GM23338 (cell line): Measurements from ENCODE around the gene AFF3. TPM values are rescaled to one million over a fixed set of nuclear protein-coding genes. Genes with fewer than 3 reads are reported as not detected.

ENCODE experiments used
- ATAC-seq: fragments of 200-7000 bp; cut with Tn5 transposase; 3 replicates; pipeline ENCODE4 v1.9.1; 2020
- DNase-seq: peaks from one replicate; pipeline ENCODE4 v3.0.0-alpha.2; 2015; ENCODE audit warnings: low spot score
- H2AFZ ChIP-seq: fragments of 200-600 bp; sonication (generic); 2 replicates; pipeline ENCODE4 v1.8.0; 2016; ENCODE audit warnings: antibody characterized with exemption, mild to moderate bottlenecking, moderate library complexity
- H3F3A ChIP-seq: fragments of 200-600 bp; sonication (generic); replicated peaks from 2 replicates; pipeline ENCODE4 v1.8.0; 2017; ENCODE audit warnings: antibody characterized with exemption, mixed run types, low read depth
- H3K27ac ChIP-seq: fragments of 200-600 bp; sonication (generic); 2 replicates; pipeline ENCODE4 v1.6.1; 2016; ENCODE audit warnings: low read depth
- H3K27me3 ChIP-seq: fragments of 200-600 bp; sonication (generic); 2 replicates; pipeline ENCODE4 v1.8.0; 2016; ENCODE audit warnings: mild to moderate bottlenecking, mixed run types, moderate library complexity; ENCODE audit not compliant: insufficient read depth
- H3K36me3 ChIP-seq: fragments of 200-600 bp; sonication (generic); 2 replicates; pipeline ENCODE4 v1.8.0; 2016; ENCODE audit warnings: mild to moderate bottlenecking; ENCODE audit not compliant: insufficient read depth
- H3K4me1 ChIP-seq: fragments of 200-600 bp; sonication (generic); 2 replicates; pipeline ENCODE4 v1.8.0; 2016; ENCODE audit warnings: mild to moderate bottlenecking, moderate library complexity; ENCODE audit not compliant: insufficient read depth
- H3K4me2 ChIP-seq: fragments of 200-600 bp; sonication (generic); 2 replicates; pipeline ENCODE4 v1.7.1; 2017; ENCODE audit warnings: mixed run types
- H3K4me3 ChIP-seq: fragments of 200-600 bp; sonication (generic); 2 replicates; pipeline ENCODE4 v1.6.1; 2016; ENCODE audit warnings: mixed run types
- H3K79me2 ChIP-seq: fragments of 200-600 bp; sonication (generic); replicated peaks from 2 replicates; pipeline ENCODE4 v1.8.0; 2017; ENCODE audit warnings: mild to moderate bottlenecking; ENCODE audit not compliant: insufficient read depth
- H3K9me2 ChIP-seq: fragments of 200-600 bp; sonication (generic); 2 replicates; pipeline ENCODE4 v1.8.0; 2017; ENCODE audit not compliant: insufficient read depth
- H4K20me1 ChIP-seq: fragments of 200-600 bp; sonication (generic); replicated peaks from 2 replicates; pipeline ENCODE4 v1.8.0; 2017; ENCODE audit warnings: mild to moderate bottlenecking; ENCODE audit not compliant: insufficient read depth
- H3K27ac Mint-ChIP-seq: 2 replicates; pipeline ENCODE4 v1.8.0; 2020; ENCODE audit warnings: inconsistent platforms, mild to moderate bottlenecking, moderate library complexity, mixed read lengths
- H3K27me3 Mint-ChIP-seq: 3 replicates; pipeline ENCODE4 v1.8.0; 2022; ENCODE audit warnings: low read depth, mild to moderate bottlenecking, moderate library complexity, mixed read lengths, inconsistent platforms; ENCODE audit not compliant: insufficient read depth, poor library complexity
- H3K36me3 Mint-ChIP-seq: 3 replicates; pipeline ENCODE4 v1.8.0; 2021; ENCODE audit warnings: low read depth, mild to moderate bottlenecking, inconsistent platforms, moderate library complexity, mixed read lengths
- H3K4me1 Mint-ChIP-seq: 3 replicates; pipeline ENCODE4 v1.8.0; 2020; ENCODE audit warnings: mild to moderate bottlenecking, inconsistent platforms, mixed read lengths
- H3K4me3 Mint-ChIP-seq: 3 replicates; pipeline ENCODE4 v1.8.0; 2021; ENCODE audit warnings: moderate library complexity, mild to moderate bottlenecking, inconsistent platforms, mixed read lengths
- H3K9me3 Mint-ChIP-seq: 3 replicates; pipeline ENCODE4 v1.8.0; 2020; ENCODE audit warnings: moderate library complexity, mild to moderate bottlenecking, inconsistent platforms, mixed read lengths
- CREB1 ChIP-seq: fragments of 250-450 bp; sonication (Bioruptor Pico); IDR thresholded peaks from 2 replicates; pipeline ENCODE4 v1.5.0; 2020; ENCODE audit warnings: low read depth, mild to moderate bottlenecking, moderate library complexity
- EZH2phosphoT487 ChIP-seq: fragments of 200-600 bp; sonication (generic); IDR thresholded peaks from one replicate; pipeline ENCODE4 v1.8.1; 2018; ENCODE audit warnings: antibody characterized with exemption; ENCODE audit not compliant: unreplicated experiment
- JUNB ChIP-seq: IDR thresholded peaks from one replicate; pipeline ENCODE4 v1.6.1; 2016; ENCODE audit warnings: antibody characterized with exemption; ENCODE audit not compliant: unreplicated experiment
- NANOG ChIP-seq: IDR thresholded peaks from 2 replicates; pipeline ENCODE4 v1.6.1; 2016; ENCODE audit warnings: antibody characterized with exemption, borderline replicate concordance
- POLR2AphosphoS5 ChIP-seq: IDR thresholded peaks from 2 replicates; pipeline ENCODE4 v1.6.1; 2016; ENCODE audit warnings: antibody characterized with exemption, low read depth
- STAT1 ChIP-seq: IDR thresholded peaks from one replicate; pipeline ENCODE4 v1.6.1; 2016; ENCODE audit warnings: antibody characterized with exemption; ENCODE audit not compliant: unreplicated experiment
- ZNF114 ChIP-seq: fragments of 250-450 bp; sonication (Bioruptor Pico); IDR thresholded peaks from 2 replicates; pipeline ENCODE4 v1.5.0; 2020; ENCODE audit warnings: mild to moderate bottlenecking, moderate library complexity
- ZNF331 ChIP-seq: fragments of 250-450 bp; sonication (Bioruptor Pico); IDR thresholded peaks from 2 replicates; pipeline ENCODE4 v1.5.0; 2020; ENCODE audit warnings: low read depth, mild to moderate bottlenecking, moderate library complexity
- polyA plus RNA-seq: library from polyadenylated mRNA; unstranded; fragments of >200 nt; fragmentation: Nextera tagmentation; extraction: Ambion mirVana; gene quantifications from 2 replicates; pipeline ENCODE4 v1.2.1, GENCODE V29; 2016
- total RNA-seq: library from RNA; depleted of rRNA; stranded (reverse); fragments of >200 nt; shearing (Covaris generic); gene quantifications from 2 replicates; pipeline ENCODE4 v1.2.3, GENCODE V29; 2014
- TF ChIP-seq, protein P1 (sequence below): fragments of 250-450 bp; sonication (Bioruptor Pico); IDR thresholded peaks from 2 replicates; pipeline ENCODE4 v1.5.0; 2020; ENCODE audit warnings: mild to moderate bottlenecking, moderate library complexity
- TF ChIP-seq, protein P2 (sequence below): IDR thresholded peaks from 2 replicates; pipeline ENCODE4 v1.6.1; 2016; ENCODE audit warnings: antibody characterized with exemption
- TF ChIP-seq, protein P3 (sequence below): IDR thresholded peaks from one replicate; pipeline ENCODE4 v1.6.1; 2018; ENCODE audit warnings: antibody characterized with exemption; ENCODE audit not compliant: unreplicated experiment
- TF ChIP-seq, protein P4 (sequence below), 2 experiments: fragments of 200-600 bp in 1 of 2; sonication (generic) in 1 of 2; conservative IDR thresholded peaks; 2 replicates each; pipeline versions ENCODE4 v1.5.1 to v1.6.1; 2016 to 2017; ENCODE audit warnings: antibody characterized with exemption in 2 of 2, low read depth in 2 of 2, mild to moderate bottlenecking in 2 of 2, moderate library complexity in 1 of 2

Gene AFF3
- total and polyA plus RNA-seq, 2 experiments from 2014 or later, result 0.73 to 1.4 TPM

DNA sequence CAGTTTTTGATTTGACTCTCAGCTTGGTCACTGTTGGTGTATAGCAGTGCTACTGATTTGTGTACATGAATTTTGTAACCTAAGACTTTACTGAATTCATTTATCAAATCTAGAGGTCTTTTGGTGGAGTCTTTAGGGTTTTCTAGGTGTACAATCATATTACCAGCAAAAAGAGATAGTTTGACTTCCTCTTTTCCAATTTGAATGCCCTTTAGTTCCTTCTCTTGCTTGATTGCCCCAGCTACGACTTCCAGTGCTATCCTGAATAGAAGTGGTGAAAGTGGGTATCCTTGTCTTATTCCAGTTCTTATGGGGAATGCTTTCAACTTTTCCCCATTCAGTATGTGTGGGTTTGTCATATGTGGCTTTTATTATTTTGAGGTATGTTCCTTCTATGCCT, 339.7 kb downstream of the AFF3 start:
- no peaks in the 10 kb centered on the region for H3K9me2 ChIP-seq
- no peak for ATAC-seq

More for the DNA sequence above, 339.7 kb downstream of the AFF3 start:
- Histone ChIP-seq H2AFZ (no peak overlapping the region), H3F3A (no peaks in the 10 kb centered on the region), H3K4me3 (no peak overlapping the region), H3K4me1 (no peaks in the 10 kb centered on the region), H3K27me3 (no peaks in the 10 kb centered on the region), H3K4me2 (no peak overlapping the region), H3K36me3 (no peaks in the 10 kb centered on the region), H4K20me1 (no peaks in the 10 kb centered on the region), H3K27ac (no peak overlapping the region), H3K79me2 (no peaks in the 10 kb centered on the region)
- H3K9me3 Mint-ChIP-seq, result peaks cover under 1% of the 10 kb centered on the region; the same call in 2 of the 3 replicates
- TF ChIP-seq ZNF114 (CRISPR knock-in tag) (no peak), JUNB (no peak), POLR2AphosphoS5 (no peak), ZNF331 (CRISPR knock-in tag) (no peak), NANOG (no peak), STAT1 (no peak), CREB1 (CRISPR knock-in tag) (no peak), EZH2phosphoT487 (no peak)
- TF ChIP-seq, protein P1, sequence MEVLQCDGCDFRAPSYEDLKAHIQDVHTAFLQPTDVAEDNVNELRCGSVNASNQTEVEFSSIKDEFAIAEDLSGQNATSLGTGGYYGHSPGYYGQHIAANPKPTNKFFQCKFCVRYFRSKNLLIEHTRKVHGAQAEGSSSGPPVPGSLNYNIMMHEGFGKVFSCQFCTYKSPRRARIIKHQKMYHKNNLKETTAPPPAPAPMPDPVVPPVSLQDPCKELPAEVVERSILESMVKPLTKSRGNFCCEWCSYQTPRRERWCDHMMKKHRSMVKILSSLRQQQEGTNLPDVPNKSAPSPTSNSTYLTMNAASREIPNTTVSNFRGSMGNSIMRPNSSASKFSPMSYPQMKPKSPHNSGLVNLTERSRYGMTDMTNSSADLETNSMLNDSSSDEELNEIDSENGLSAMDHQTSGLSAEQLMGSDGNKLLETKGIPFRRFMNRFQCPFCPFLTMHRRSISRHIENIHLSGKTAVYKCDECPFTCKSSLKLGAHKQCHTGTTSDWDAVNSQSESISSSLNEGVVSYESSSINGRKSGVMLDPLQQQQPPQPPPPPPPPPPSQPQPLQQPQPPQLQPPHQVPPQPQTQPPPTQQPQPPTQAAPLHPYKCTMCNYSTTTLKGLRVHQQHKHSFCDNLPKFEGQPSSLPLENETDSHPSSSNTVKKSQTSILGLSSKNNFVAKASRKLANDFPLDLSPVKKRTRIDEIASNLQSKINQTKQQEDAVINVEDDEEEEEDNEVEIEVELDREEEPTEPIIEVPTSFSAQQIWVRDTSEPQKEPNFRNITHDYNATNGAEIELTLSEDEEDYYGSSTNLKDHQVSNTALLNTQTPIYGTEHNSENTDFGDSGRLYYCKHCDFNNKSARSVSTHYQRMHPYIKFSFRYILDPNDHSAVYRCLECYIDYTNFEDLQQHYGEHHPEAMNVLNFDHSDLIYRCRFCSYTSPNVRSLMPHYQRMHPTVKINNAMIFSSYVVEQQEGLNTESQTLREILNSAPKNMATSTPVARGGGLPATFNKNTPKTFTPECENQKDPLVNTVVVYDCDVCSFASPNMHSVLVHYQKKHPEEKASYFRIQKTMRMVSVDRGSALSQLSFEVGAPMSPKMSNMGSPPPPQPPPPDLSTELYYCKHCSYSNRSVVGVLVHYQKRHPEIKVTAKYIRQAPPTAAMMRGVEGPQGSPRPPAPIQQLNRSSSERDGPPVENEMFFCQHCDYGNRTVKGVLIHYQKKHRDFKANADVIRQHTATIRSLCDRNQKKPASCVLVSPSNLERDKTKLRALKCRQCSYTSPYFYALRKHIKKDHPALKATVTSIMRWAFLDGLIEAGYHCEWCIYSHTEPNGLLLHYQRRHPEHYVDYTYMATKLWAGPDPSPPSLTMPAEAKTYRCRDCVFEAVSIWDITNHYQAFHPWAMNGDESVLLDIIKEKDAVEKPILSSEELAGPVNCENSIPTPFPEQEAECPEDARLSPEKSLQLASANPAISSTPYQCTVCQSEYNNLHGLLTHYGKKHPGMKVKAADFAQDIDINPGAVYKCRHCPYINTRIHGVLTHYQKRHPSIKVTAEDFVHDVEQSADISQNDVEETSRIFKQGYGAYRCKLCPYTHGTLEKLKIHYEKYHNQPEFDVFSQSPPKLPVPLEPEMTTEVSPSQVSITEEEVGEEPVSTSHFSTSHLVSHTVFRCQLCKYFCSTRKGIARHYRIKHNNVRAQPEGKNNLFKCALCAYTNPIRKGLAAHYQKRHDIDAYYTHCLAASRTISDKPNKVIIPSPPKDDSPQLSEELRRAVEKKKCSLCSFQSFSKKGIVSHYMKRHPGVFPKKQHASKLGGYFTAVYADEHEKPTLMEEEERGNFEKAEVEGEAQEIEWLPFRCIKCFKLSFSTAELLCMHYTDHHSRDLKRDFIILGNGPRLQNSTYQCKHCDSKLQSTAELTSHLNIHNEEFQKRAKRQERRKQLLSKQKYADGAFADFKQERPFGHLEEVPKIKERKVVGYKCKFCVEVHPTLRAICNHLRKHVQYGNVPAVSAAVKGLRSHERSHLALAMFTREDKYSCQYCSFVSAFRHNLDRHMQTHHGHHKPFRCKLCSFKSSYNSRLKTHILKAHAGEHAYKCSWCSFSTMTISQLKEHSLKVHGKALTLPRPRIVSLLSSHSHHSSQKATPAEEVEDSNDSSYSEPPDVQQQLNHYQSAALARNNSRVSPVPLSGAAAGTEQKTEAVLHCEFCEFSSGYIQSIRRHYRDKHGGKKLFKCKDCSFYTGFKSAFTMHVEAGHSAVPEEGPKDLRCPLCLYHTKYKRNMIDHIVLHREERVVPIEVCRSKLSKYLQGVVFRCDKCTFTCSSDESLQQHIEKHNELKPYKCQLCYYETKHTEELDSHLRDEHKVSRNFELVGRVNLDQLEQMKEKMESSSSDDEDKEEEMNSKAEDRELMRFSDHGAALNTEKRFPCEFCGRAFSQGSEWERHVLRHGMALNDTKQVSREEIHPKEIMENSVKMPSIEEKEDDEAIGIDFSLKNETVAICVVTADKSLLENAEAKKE (CRISPR knock-in tag), result no peak
- TF ChIP-seq, protein P2, sequence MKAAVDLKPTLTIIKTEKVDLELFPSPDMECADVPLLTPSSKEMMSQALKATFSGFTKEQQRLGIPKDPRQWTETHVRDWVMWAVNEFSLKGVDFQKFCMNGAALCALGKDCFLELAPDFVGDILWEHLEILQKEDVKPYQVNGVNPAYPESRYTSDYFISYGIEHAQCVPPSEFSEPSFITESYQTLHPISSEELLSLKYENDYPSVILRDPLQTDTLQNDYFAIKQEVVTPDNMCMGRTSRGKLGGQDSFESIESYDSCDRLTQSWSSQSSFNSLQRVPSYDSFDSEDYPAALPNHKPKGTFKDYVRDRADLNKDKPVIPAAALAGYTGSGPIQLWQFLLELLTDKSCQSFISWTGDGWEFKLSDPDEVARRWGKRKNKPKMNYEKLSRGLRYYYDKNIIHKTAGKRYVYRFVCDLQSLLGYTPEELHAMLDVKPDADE, result no peak
- TF ChIP-seq, protein P3, sequence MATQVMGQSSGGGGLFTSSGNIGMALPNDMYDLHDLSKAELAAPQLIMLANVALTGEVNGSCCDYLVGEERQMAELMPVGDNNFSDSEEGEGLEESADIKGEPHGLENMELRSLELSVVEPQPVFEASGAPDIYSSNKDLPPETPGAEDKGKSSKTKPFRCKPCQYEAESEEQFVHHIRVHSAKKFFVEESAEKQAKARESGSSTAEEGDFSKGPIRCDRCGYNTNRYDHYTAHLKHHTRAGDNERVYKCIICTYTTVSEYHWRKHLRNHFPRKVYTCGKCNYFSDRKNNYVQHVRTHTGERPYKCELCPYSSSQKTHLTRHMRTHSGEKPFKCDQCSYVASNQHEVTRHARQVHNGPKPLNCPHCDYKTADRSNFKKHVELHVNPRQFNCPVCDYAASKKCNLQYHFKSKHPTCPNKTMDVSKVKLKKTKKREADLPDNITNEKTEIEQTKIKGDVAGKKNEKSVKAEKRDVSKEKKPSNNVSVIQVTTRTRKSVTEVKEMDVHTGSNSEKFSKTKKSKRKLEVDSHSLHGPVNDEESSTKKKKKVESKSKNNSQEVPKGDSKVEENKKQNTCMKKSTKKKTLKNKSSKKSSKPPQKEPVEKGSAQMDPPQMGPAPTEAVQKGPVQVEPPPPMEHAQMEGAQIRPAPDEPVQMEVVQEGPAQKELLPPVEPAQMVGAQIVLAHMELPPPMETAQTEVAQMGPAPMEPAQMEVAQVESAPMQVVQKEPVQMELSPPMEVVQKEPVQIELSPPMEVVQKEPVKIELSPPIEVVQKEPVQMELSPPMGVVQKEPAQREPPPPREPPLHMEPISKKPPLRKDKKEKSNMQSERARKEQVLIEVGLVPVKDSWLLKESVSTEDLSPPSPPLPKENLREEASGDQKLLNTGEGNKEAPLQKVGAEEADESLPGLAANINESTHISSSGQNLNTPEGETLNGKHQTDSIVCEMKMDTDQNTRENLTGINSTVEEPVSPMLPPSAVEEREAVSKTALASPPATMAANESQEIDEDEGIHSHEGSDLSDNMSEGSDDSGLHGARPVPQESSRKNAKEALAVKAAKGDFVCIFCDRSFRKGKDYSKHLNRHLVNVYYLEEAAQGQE, result no peak
- TF ChIP-seq, protein P4, sequence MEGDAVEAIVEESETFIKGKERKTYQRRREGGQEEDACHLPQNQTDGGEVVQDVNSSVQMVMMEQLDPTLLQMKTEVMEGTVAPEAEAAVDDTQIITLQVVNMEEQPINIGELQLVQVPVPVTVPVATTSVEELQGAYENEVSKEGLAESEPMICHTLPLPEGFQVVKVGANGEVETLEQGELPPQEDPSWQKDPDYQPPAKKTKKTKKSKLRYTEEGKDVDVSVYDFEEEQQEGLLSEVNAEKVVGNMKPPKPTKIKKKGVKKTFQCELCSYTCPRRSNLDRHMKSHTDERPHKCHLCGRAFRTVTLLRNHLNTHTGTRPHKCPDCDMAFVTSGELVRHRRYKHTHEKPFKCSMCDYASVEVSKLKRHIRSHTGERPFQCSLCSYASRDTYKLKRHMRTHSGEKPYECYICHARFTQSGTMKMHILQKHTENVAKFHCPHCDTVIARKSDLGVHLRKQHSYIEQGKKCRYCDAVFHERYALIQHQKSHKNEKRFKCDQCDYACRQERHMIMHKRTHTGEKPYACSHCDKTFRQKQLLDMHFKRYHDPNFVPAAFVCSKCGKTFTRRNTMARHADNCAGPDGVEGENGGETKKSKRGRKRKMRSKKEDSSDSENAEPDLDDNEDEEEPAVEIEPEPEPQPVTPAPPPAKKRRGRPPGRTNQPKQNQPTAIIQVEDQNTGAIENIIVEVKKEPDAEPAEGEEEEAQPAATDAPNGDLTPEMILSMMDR (conservative IDR thresholded peaks at IDR 0.05; ENCODE audit: low read depth in 2 of 2), result no peak
- H3K4me1 Mint-ChIP-seq, result peaks cover under 1% of the 10 kb centered on the region; the same call in 1 of the 3 replicates
- H3K36me3 Mint-ChIP-seq, result no peaks in the 10 kb centered on the region
- DNase-seq, result no peak
- H3K27me3 Mint-ChIP-seq, result no peaks in the 10 kb centered on the region
- H3K4me3 Mint-ChIP-seq, result no peak overlapping the region
- H3K27ac Mint-ChIP-seq, result no peak overlapping the region
